Trophoblast cell (in vitro differentiated cells and primary cell): ENCODE results near the gene PIGN.

Source experiments
- DNase-seq, 2 donors: peaks; one replicate each; pipeline ENCODE4 v3.0.0-alpha.2; 2016
- H2AFZ ChIP-seq: 2 replicates; pipeline ENCODE4 v1.6.1; 2013; ENCODE audit warnings: low read length, moderate library complexity, mild to moderate bottlenecking; ENCODE audit not compliant: insufficient read depth, poor library complexity
- H2AK5ac ChIP-seq: 2 replicates; pipeline ENCODE4 v1.6.1; 2013; ENCODE audit warnings: mild to moderate bottlenecking, low read length
- H2BK120ac ChIP-seq: 2 replicates; pipeline ENCODE4 v1.6.1; 2013; ENCODE audit warnings: low read length, mild to moderate bottlenecking, moderate library complexity; ENCODE audit not compliant: insufficient read depth, poor library complexity
- H2BK12ac ChIP-seq: 2 replicates; pipeline ENCODE4 v1.6.1; 2013; ENCODE audit warnings: mild to moderate bottlenecking, low read length, moderate library complexity
- H2BK5ac ChIP-seq: 2 replicates; pipeline ENCODE4 v1.6.1; 2013; ENCODE audit warnings: low read length, low read depth, moderate library complexity, mild to moderate bottlenecking; ENCODE audit not compliant: poor library complexity
- H3K14ac ChIP-seq: 2 replicates; pipeline ENCODE4 v1.6.1; 2013; ENCODE audit warnings: mild to moderate bottlenecking, low read length
- H3K18ac ChIP-seq: 2 replicates; pipeline ENCODE4 v1.6.1; 2013; ENCODE audit warnings: mild to moderate bottlenecking, low read length
- H3K23ac ChIP-seq: 2 replicates; pipeline ENCODE4 v1.6.1; 2013; ENCODE audit warnings: low read length
- H3K27ac ChIP-seq: 2 replicates; pipeline ENCODE4 v1.5.1; 2013; ENCODE audit warnings: low read depth, mild to moderate bottlenecking, inconsistent platforms, low read length, moderate library complexity
- H3K27me3 ChIP-seq: 2 replicates; pipeline ENCODE4 v1.6.1; 2013; ENCODE audit warnings: inconsistent platforms, mild to moderate bottlenecking, low read length, moderate library complexity; ENCODE audit not compliant: insufficient read depth
- H3K36me3 ChIP-seq, 2 experiments: 1 replicate in 1 of 2; 2 replicates in 1 of 2; pipeline ENCODE4 v1.6.1; 2013; ENCODE audit warnings: low read length in 2 of 2, mild to moderate bottlenecking in 2 of 2, moderate library complexity in 1 of 2; ENCODE audit not compliant: insufficient read depth in 2 of 2, control insufficient read depth in 1 of 2
- H3K4ac ChIP-seq: 2 replicates; pipeline ENCODE4 v1.6.1; 2013; ENCODE audit warnings: low read depth, mild to moderate bottlenecking, low read length, moderate library complexity
- H3K4me1 ChIP-seq, 2 experiments: 1 replicate in 1 of 2; 2 replicates in 1 of 2; pipeline ENCODE4 v1.6.1; 2013; ENCODE audit warnings: low read length in 2 of 2, mild to moderate bottlenecking in 2 of 2, moderate library complexity in 1 of 2; ENCODE audit not compliant: insufficient read depth in 2 of 2, control insufficient read depth in 1 of 2
- H3K4me2 ChIP-seq: 2 replicates; pipeline ENCODE4 v1.6.1; 2013; ENCODE audit warnings: inconsistent platforms, mild to moderate bottlenecking, low read length, moderate library complexity
- H3K4me3 ChIP-seq: 2 replicates; pipeline ENCODE4 v1.5.1; 2013; ENCODE audit warnings: mild to moderate bottlenecking, low read depth, low read length, inconsistent platforms
- H3K79me1 ChIP-seq: one replicate; pipeline ENCODE4 v1.6.1; 2013; ENCODE audit warnings: low read length
- H3K79me2 ChIP-seq: 2 replicates; pipeline ENCODE4 v1.6.1; 2013; ENCODE audit warnings: low read length, mild to moderate bottlenecking; ENCODE audit not compliant: control insufficient read depth, insufficient read depth, poor library complexity
- H3K9ac ChIP-seq: 2 replicates; pipeline ENCODE4 v1.6.1; 2013; ENCODE audit warnings: mild to moderate bottlenecking, low read length
- H3K9me3 ChIP-seq: 2 replicates; pipeline ENCODE4 v1.6.1; 2013; ENCODE audit warnings: low read depth, mild to moderate bottlenecking, control low read depth, inconsistent platforms, low read length; ENCODE audit not compliant: insufficient read depth
- H4K12ac ChIP-seq: 2 replicates; pipeline ENCODE4 v1.6.1; 2013; ENCODE audit warnings: low read depth, mild to moderate bottlenecking, low read length, moderate library complexity
- H4K8ac ChIP-seq: 2 replicates; pipeline ENCODE4 v1.6.1; 2013; ENCODE audit warnings: low read depth, mild to moderate bottlenecking, low read length, moderate library complexity
- H4K91ac ChIP-seq: one replicate; pipeline ENCODE4 v1.6.1; 2013; ENCODE audit warnings: low read depth, mild to moderate bottlenecking, low read length, moderate library complexity
- WGBS: extraction: QIAGEN DNeasy Blood & Tissue Kit; methylation state at CpG from one replicate; pipeline ENCODE4 v1.1.7; 2013; ENCODE audit warnings: missing lambda C conversion rate; ENCODE audit not compliant: insufficient read length, insufficient coverage; ENCODE audit errors: extremely low coverage; 5-methylcytosine and 5-hydroxymethylcytosine counted together

Gene PIGN

GRCh38 chr18:62048279-62048678, 138.6 kb downstream of the PIGN start:
- WGBS = no CpG with 5 or more reads among the region's 1 CpG
- Histone ChIP-seq H3K27ac (no peak overlapping the region), H2BK5ac (no peak overlapping the region), H3K4ac (no peak overlapping the region), H2BK12ac (no peak overlapping the region), H4K91ac (no peak overlapping the region), H3K23ac (no peak overlapping the region), H2AK5ac (no peak overlapping the region), H4K8ac (no peak overlapping the region), H2BK120ac (no peak overlapping the region), H3K36me3 (no peaks in the 10 kb centered on the region), H2AFZ (no peak overlapping the region), H3K4me2 (no peak overlapping the region), H3K9ac (no peak overlapping the region), H3K4me1 (no peaks in the 10 kb centered on the region), H3K4me3 (no peak overlapping the region), H3K27me3 (peaks cover 3% of the 10 kb centered on the region), H3K79me2 (no peaks in the 10 kb centered on the region), H3K18ac (no peak overlapping the region), H4K12ac (no peak overlapping the region), H3K9me3 (no peaks in the 10 kb centered on the region), H3K14ac (no peak overlapping the region), H3K79me1 (no peaks in the 10 kb centered on the region)
- no peak for DNase-seq

DNA sequence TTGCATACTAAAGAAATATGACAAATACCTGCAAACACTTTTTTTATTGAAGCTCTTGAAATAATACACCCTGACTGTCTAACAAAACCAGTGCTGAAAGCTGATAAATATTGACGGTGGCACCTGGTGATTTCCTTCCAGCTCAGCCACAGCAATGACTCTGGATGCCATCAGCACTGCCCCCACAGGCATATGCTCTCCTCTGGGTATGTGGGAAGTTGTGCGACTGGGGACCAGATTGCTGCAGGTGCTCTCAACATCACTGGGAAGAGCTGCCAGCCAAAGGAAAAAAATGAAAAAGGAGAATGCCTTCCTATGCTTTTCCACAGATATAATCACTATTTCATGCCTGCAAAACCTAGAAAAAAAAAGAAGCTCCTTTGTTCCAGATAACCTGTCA, 141.5 kb downstream of the PIGN start:
- WGBS = no CpG with 5 or more reads among the region's 2 CpGs
- H2BK12ac ChIP-seq = no peak overlapping the region
- H2AFZ ChIP-seq = no peak overlapping the region
- H3K79me1 ChIP-seq = no peaks in the 10 kb centered on the region
- no peak overlapping the region for H3K4ac ChIP-seq
- H4K12ac ChIP-seq = no peak overlapping the region
- no peak overlapping the region for H3K27ac ChIP-seq
- H2BK5ac ChIP-seq = no peak overlapping the region
- H2BK120ac ChIP-seq = no peak overlapping the region
- H3K9ac ChIP-seq = no peak overlapping the region
- H3K4me3 ChIP-seq = no peak overlapping the region
- no peak overlapping the region for H3K23ac ChIP-seq
- peaks cover 0 to 2% of the 10 kb centered on the region in 2 experiments for H3K36me3 ChIP-seq
- peaks cover 3% of the 10 kb centered on the region for H3K27me3 ChIP-seq
- no peak overlapping the region for H3K4me2 ChIP-seq
- H3K18ac ChIP-seq = no peak overlapping the region
- H3K9me3 ChIP-seq = no peaks in the 10 kb centered on the region
- DNase-seq = no peak
- H4K8ac ChIP-seq = no peak overlapping the region
- H3K14ac ChIP-seq = no peak overlapping the region
- no peak overlapping the region for H4K91ac ChIP-seq
- no peaks in the 10 kb centered on the region for H3K4me1 ChIP-seq
- no peak overlapping the region for H2AK5ac ChIP-seq
- H3K79me2 ChIP-seq = no peaks in the 10 kb centered on the region

- Histone ChIP-seq H4K91ac (no peak overlapping the region), H3K9ac (no peak overlapping the region), H3K4me2 (no peak overlapping the region), H3K18ac (no peak overlapping the region), H3K9me3 (no peaks in the 10 kb centered on the region), H3K36me3 (peaks cover 0 to 2% of the 10 kb centered on the region in 2 experiments), H2BK120ac (no peak overlapping the region), H3K27me3 (peaks cover 3% of the 10 kb centered on the region), H3K4me1 (no peaks in the 10 kb centered on the region), H3K79me2 (no peaks in the 10 kb centered on the region), H3K27ac (no peak overlapping the region), H3K23ac (no peak overlapping the region), H4K8ac (no peak overlapping the region), H2BK12ac (no peak overlapping the region), H3K79me1 (no peaks in the 10 kb centered on the region), H2AK5ac (no peak overlapping the region), H3K4me3 (no peak overlapping the region), H2AFZ (no peak overlapping the region), H4K12ac (no peak overlapping the region), H3K14ac (no peak overlapping the region), H3K4ac (no peak overlapping the region), H2BK5ac (no peak overlapping the region)
- no CpG with 5 or more reads among the region's 2 CpGs for WGBS
- no peak for DNase-seq
Measured at GRCh38 chr18:62044490-62045000, 142.3 kb downstream of the PIGN start.

GRCh38 chr18:62037989-62038778, 148.7 kb downstream of the PIGN start:
- no peaks in the 10 kb centered on the region for H3K4me1 ChIP-seq
- no peak overlapping the region for H3K14ac ChIP-seq
- H3K79me1 ChIP-seq = no peaks in the 10 kb centered on the region
- peaks cover 0 to 2% of the 10 kb centered on the region in 2 experiments for H3K36me3 ChIP-seq
- H3K4ac ChIP-seq = no peak overlapping the region
- H4K91ac ChIP-seq = no peak overlapping the region
- H3K9ac ChIP-seq = no peak overlapping the region
- no peak overlapping the region for H4K12ac ChIP-seq
- H2AFZ ChIP-seq = no peak overlapping the region
- no peak overlapping the region for H2BK5ac ChIP-seq
- H2BK120ac ChIP-seq = no peak overlapping the region
- no peak overlapping the region for H2AK5ac ChIP-seq
- DNase-seq = no peak
- no peaks in the 10 kb centered on the region for H3K9me3 ChIP-seq
- no peak overlapping the region for H4K8ac ChIP-seq
- H2BK12ac ChIP-seq = no peak overlapping the region
- no CpG with 5 or more reads among the region's 6 CpGs for WGBS
- no peaks in the 10 kb centered on the region for H3K79me2 ChIP-seq
- H3K27ac ChIP-seq = no peak overlapping the region
- H3K4me2 ChIP-seq = no peak overlapping the region
- H3K23ac ChIP-seq = no peak overlapping the region
- H3K4me3 ChIP-seq = no peak overlapping the region
- no peak overlapping the region for H3K18ac ChIP-seq
- H3K27me3 ChIP-seq = no peaks in the 10 kb centered on the region
